ENCODE data around the gene IDH2. TPM values are rescaled to one million over a fixed set of nuclear protein-coding genes. Genes with fewer than 3 reads are reported as not detected.

Gene IDH2
- total and polyA plus RNA-seq, 4 donors = 65.5 to 144 (median 126) TPM

DNA sequence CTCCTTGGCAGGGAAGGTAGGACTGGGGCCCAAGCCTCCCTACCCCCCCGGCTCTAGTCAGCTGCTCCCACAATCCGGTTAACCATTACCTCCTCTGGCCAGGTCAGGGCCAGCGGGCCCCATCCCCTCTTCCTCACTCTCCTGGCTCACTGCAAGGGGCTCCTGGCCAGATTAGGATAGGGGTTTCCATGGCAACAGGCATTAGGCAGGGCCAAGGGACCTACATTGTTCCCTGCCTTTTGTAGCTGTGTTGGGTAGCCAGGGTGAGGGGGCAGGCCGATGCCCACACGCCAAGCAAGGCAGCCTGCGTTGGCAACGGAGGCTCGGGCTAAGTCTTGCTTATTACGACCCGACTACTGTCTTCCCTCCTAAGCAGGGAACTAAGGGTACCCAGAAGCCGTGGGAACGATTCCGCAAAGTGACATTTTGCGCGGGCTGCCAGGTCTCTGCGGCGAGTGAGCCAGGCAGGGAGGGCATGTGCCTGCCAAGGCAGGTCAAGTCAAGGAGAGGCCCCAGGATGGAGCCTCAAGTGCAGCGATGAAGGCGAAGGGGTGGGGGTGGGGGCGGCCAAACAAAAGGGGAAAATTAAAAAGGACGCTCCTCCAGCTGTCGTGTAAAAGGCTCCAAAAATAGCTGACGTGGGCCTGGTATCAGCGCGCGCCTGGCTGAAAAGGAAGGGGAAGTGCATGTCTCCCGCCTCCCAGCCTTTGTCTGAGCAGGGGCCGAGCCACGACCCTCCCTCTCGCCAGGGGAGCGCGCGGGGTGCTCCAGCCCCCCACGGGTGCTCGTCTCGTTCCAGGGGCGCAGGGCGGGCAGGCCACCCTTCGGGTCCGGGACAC is 919 bp downstream of the IDH2 start:
- peak in 5 of 6 donors; percentile 42 to 89 (median 66) for DNase-seq (ENCODE audit: low read depth in 4 of 6, low spot score in 6 of 6)
- no peaks in the 10 kb centered on the region for H3K27me3 ChIP-seq (ENCODE audit: control insufficient read depth, insufficient read depth, low read length)
- no peaks in the 10 kb centered on the region for H3K9me3 ChIP-seq (ENCODE audit: control insufficient read depth, insufficient read depth, low read length)
- peaks cover 4% of the 10 kb centered on the region for H3K36me3 ChIP-seq (ENCODE audit: control insufficient read depth, insufficient read depth, low read length)
- peak overlapping the region; percentile 58 for H3K4me3 ChIP-seq (ENCODE audit: low read depth, low read length)
- WGBS (ENCODE audit: insufficient coverage) = 2% methylated on average over 39 of the region's 40 CpGs
- H3K4me1 ChIP-seq (ENCODE audit: control insufficient read depth, insufficient read depth, low read length) = peaks cover 58% of the 10 kb centered on the region
- peak overlapping the region; percentile 90 for H3K27ac ChIP-seq (ENCODE audit: low read depth, low read length)

GRCh38 chr15:90099868-90100831 is 2.1 kb downstream of the IDH2 start:
- Histone ChIP-seq H3K4me3 (ENCODE audit: low read depth, low read length) (peak overlapping the region; percentile 58), H3K36me3 (ENCODE audit: control insufficient read depth, insufficient read depth, low read length) (peaks cover 4% of the 10 kb centered on the region), H3K27me3 (ENCODE audit: control insufficient read depth, insufficient read depth, low read length) (no peaks in the 10 kb centered on the region), H3K4me1 (ENCODE audit: control insufficient read depth, insufficient read depth, low read length) (peaks cover 64% of the 10 kb centered on the region), H3K27ac (ENCODE audit: low read depth, low read length) (peak overlapping the region; percentile 90), H3K9me3 (ENCODE audit: control insufficient read depth, insufficient read depth, low read length) (no peaks in the 10 kb centered on the region)
- WGBS (ENCODE audit: insufficient coverage) = 32% methylated on average over 7 of the region's 11 CpGs
- peak in 5 of 6 donors; percentile 49 to 91 (median 69) for DNase-seq (ENCODE audit: low read depth in 4 of 6, low spot score in 6 of 6)

GRCh38 chr15:90099072-90099867 is 3.0 kb downstream of the IDH2 start:
- H3K27me3 ChIP-seq (ENCODE audit: control insufficient read depth, insufficient read depth, low read length) = no peaks in the 10 kb centered on the region
- DNase-seq (ENCODE audit: low read depth in 4 of 6, low spot score in 6 of 6) = no peak
- H3K9me3 ChIP-seq (ENCODE audit: control insufficient read depth, insufficient read depth, low read length) = no peaks in the 10 kb centered on the region
- H3K36me3 ChIP-seq (ENCODE audit: control insufficient read depth, insufficient read depth, low read length) = peaks cover 4% of the 10 kb centered on the region
- H3K4me3 ChIP-seq (ENCODE audit: low read depth, low read length) = no peak overlapping the region
- WGBS (ENCODE audit: insufficient coverage) = 90% methylated on average over 8 of the region's 10 CpGs
- H3K27ac ChIP-seq (ENCODE audit: low read depth, low read length) = no peak overlapping the region
- H3K4me1 ChIP-seq (ENCODE audit: control insufficient read depth, insufficient read depth, low read length) = peaks cover 68% of the 10 kb centered on the region

- H3K27me3 ChIP-seq (ENCODE audit: control insufficient read depth, insufficient read depth, low read length) = no peaks in the 10 kb centered on the region
- WGBS (ENCODE audit: insufficient coverage) = 55% methylated on average over 2 of the region's 4 CpGs
- no peaks in the 10 kb centered on the region for H3K9me3 ChIP-seq (ENCODE audit: control insufficient read depth, insufficient read depth, low read length)
- H3K27ac ChIP-seq (ENCODE audit: low read depth, low read length) = no peak overlapping the region
- peaks cover 4% of the 10 kb centered on the region for H3K36me3 ChIP-seq (ENCODE audit: control insufficient read depth, insufficient read depth, low read length)
- peaks cover 57% of the 10 kb centered on the region for H3K4me1 ChIP-seq (ENCODE audit: control insufficient read depth, insufficient read depth, low read length)
- no peak for DNase-seq (ENCODE audit: low read depth in 4 of 6, low spot score in 6 of 6)
- H3K4me3 ChIP-seq (ENCODE audit: low read depth, low read length) = no peak overlapping the region
These were observed 4.8 kb downstream of the IDH2 start for GRCh38 chr15:90097475-90097874.

GRCh38 chr15:90095521-90095959 is 6.7 kb downstream of the IDH2 start:
- Histone ChIP-seq H3K9me3 (ENCODE audit: control insufficient read depth, insufficient read depth, low read length) (no peaks in the 10 kb centered on the region), H3K27me3 (ENCODE audit: control insufficient read depth, insufficient read depth, low read length) (no peaks in the 10 kb centered on the region), H3K4me3 (ENCODE audit: low read depth, low read length) (no peak overlapping the region), H3K36me3 (ENCODE audit: control insufficient read depth, insufficient read depth, low read length) (peaks cover 20% of the 10 kb centered on the region), H3K27ac (ENCODE audit: low read depth, low read length) (no peak overlapping the region), H3K4me1 (ENCODE audit: control insufficient read depth, insufficient read depth, low read length) (peaks cover 44% of the 10 kb centered on the region)
- DNase-seq (ENCODE audit: low read depth in 4 of 6, low spot score in 6 of 6) = no peak
- 47% methylated on average over 2 of the region's 3 CpGs for WGBS (ENCODE audit: insufficient coverage)

- no peak for DNase-seq (ENCODE audit: low read depth in 4 of 6, low spot score in 6 of 6)
- H3K27me3 ChIP-seq (ENCODE audit: control insufficient read depth, insufficient read depth, low read length) = no peaks in the 10 kb centered on the region
- H3K9me3 ChIP-seq (ENCODE audit: control insufficient read depth, insufficient read depth, low read length) = no peaks in the 10 kb centered on the region
- H3K4me3 ChIP-seq (ENCODE audit: low read depth, low read length) = no peak overlapping the region
- H3K27ac ChIP-seq (ENCODE audit: low read depth, low read length) = no peak overlapping the region
- H3K4me1 ChIP-seq (ENCODE audit: control insufficient read depth, insufficient read depth, low read length) = peaks cover 15% of the 10 kb centered on the region
- WGBS (ENCODE audit: insufficient coverage) = 82% methylated on average over 14 of the region's 17 CpGs
- peaks cover 55% of the 10 kb centered on the region for H3K36me3 ChIP-seq (ENCODE audit: control insufficient read depth, insufficient read depth, low read length)
These were observed 10.9 kb downstream of the IDH2 start for GRCh38 chr15:90091156-90091931.

DNA sequence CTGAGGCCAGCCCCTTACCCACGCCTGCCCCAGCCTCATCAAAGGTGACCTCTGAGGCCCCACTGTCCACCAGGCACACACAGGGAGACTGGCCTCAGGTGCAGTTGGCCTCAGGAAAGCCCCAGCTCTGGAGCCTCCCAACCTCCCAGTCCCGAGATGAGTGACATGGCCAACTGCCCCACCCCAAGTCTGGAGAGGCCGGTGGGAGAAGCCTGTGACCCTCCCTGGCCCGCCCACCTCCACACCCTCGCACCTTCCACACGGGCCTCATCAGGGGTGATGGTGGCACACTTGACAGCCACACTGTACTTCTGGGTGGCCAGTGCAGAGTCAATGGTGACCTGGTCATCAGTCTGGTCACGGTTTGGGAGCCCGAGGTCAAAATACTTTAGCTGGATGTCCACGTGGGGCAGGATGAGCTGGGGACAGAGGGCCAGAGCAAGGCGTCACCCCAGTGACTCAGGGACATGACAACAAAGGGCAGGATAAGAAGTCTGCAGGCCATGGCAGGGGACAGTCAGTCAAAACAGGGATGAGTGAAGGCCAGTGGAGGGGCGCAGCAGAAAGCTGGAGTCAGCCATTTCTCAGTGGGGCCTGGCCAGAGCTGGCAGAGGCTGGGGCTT is 11.9 kb downstream of the IDH2 start:
- Histone ChIP-seq H3K27ac (ENCODE audit: low read depth, low read length) (no peak overlapping the region), H3K4me1 (ENCODE audit: control insufficient read depth, insufficient read depth, low read length) (peaks cover 10% of the 10 kb centered on the region), H3K4me3 (ENCODE audit: low read depth, low read length) (no peak overlapping the region), H3K9me3 (ENCODE audit: control insufficient read depth, insufficient read depth, low read length) (no peaks in the 10 kb centered on the region), H3K27me3 (ENCODE audit: control insufficient read depth, insufficient read depth, low read length) (no peaks in the 10 kb centered on the region), H3K36me3 (ENCODE audit: control insufficient read depth, insufficient read depth, low read length) (peaks cover 59% of the 10 kb centered on the region)
- no peak for DNase-seq (ENCODE audit: low read depth in 4 of 6, low spot score in 6 of 6)
- 91% methylated on average over 11 of the region's 11 CpGs for WGBS (ENCODE audit: insufficient coverage)

GRCh38 chr15:90087454-90088154 is 14.7 kb downstream of the IDH2 start:
- H3K4me3 ChIP-seq (ENCODE audit: low read depth, low read length) = no peak overlapping the region
- H3K27me3 ChIP-seq (ENCODE audit: control insufficient read depth, insufficient read depth, low read length) = no peaks in the 10 kb centered on the region
- peaks cover 82% of the 10 kb centered on the region for H3K36me3 ChIP-seq (ENCODE audit: control insufficient read depth, insufficient read depth, low read length)
- peaks cover 5% of the 10 kb centered on the region for H3K4me1 ChIP-seq (ENCODE audit: control insufficient read depth, insufficient read depth, low read length)
- H3K27ac ChIP-seq (ENCODE audit: low read depth, low read length) = no peak overlapping the region
- WGBS (ENCODE audit: insufficient coverage) = 89% methylated on average over 17 of the region's 20 CpGs
- no peaks in the 10 kb centered on the region for H3K9me3 ChIP-seq (ENCODE audit: control insufficient read depth, insufficient read depth, low read length)
- no peak for DNase-seq (ENCODE audit: low read depth in 4 of 6, low spot score in 6 of 6)

Data from spinal cord (tissue), 10 donors.